Breast epithelium (tissue), 3 donors: Measurements from ENCODE around the gene IFITM10.

Source experiments
- CTCF ChIP-seq, 3 donors: fragments of 450-650 bp; IDR thresholded peaks; one replicate each; pipeline ENCODE4 v1.5.1; 2016 to 2017; ENCODE audit warnings: antibody characterized with exemption in 3 of 3, mild to moderate bottlenecking in 3 of 3, moderate library complexity in 3 of 3
- POLR2A ChIP-seq: fragments of 450-650 bp; IDR thresholded peaks from one replicate; pipeline ENCODE4 v1.6.1; 2016; ENCODE audit warnings: antibody characterized with exemption, mild to moderate bottlenecking, moderate library complexity
- POLR2AphosphoS5 ChIP-seq, 3 donors: sonication (generic); formaldehyde crosslinking; IDR thresholded peaks; one replicate each; pipeline ENCODE4 v1.6.1; 2017; ENCODE audit warnings: antibody characterized with exemption in 3 of 3

GRCh38 chr11:1774886-1775285 is 24.5 kb upstream of the IFITM10 start:
- no peak for TF ChIP-seq CTCF (IDR thresholded peaks at IDR 0.05)
- TF ChIP-seq POLR2AphosphoS5 (IDR thresholded peaks at IDR 0.05): no peak
- no peak for TF ChIP-seq POLR2A
